ENCODE results near the gene CGREF1. TPM values are rescaled to one million over a fixed set of nuclear protein-coding genes. Genes with fewer than 3 reads are reported as not detected.

Gene CGREF1
- total and polyA plus RNA-seq, 2 donors (not counting 1 experiment from before 2014, with no cell fraction given), result not detected

- no peak overlapping the region for H3K27ac Mint-ChIP-seq
- CTCF ChIA-PET, result interaction anchor here (1.0 to 8.8 kb wide), 2 partner anchors 11 to 178 kb away, joined by 4 to 143 read pairs; partner anchors contain the start of gene TRIM54
- 100% methylated on average over 2 of the region's 5 CpGs for WGBS (ENCODE audit: insufficient coverage)
Observed at GRCh38 chr2:27102329-27102728, 16.6 kb downstream of the CGREF1 start.

GRCh38 chr2:27100036-27100435, 18.9 kb downstream of the CGREF1 start:
- Histone ChIP-seq H3K27ac (ENCODE audit: low read length in 2 of 2) (no peak overlapping the region), H4K20me1 (ENCODE audit: control insufficient read depth, insufficient read depth, low read length, poor library complexity, severe bottlenecking) (no peaks in the 10 kb centered on the region), H3K36me3 (replicated peaks in 1 of 2; ENCODE audit: control extremely low read depth in 1 of 2, control insufficient read depth in 1 of 2, extremely low read depth in 1 of 2, insufficient read depth in 2 of 2, low read length in 1 of 2) (no peaks in the 10 kb centered on the region), H3K9ac (ENCODE audit: low read length) (no peak overlapping the region), H2AFZ (ENCODE audit: insufficient read depth, low read depth, low read length, poor library complexity, severe bottlenecking) (no peak overlapping the region), H3K4me1 (ENCODE audit: control insufficient read depth in 2 of 2, insufficient read depth in 2 of 2, low read length in 2 of 2) (peaks cover 6 to 9% of the 10 kb centered on the region in 2 donors), H3K9me3 (ENCODE audit: control extremely low read depth in 1 of 3, control insufficient read depth in 2 of 3, insufficient read depth in 1 of 3, low read length in 2 of 3) (no peaks in the 10 kb centered on the region), H3K79me2 (ENCODE audit: control insufficient read depth, insufficient read depth, low read length) (no peaks in the 10 kb centered on the region), H3K4me2 (replicated peaks; ENCODE audit: low read depth, low read length, poor library complexity, severe bottlenecking) (no peak overlapping the region), H3K27me3 (replicated peaks in 1 of 4; ENCODE audit: control extremely low read depth in 1 of 4, control insufficient read depth in 3 of 4, insufficient read depth in 4 of 4, low read length in 3 of 4) (no peaks in the 10 kb centered on the region), H3K4me3 (ENCODE audit: control extremely low read depth in 1 of 5, extremely low read depth in 1 of 5, insufficient read depth in 1 of 5, low read depth in 2 of 5, low read length in 4 of 5) (no peak overlapping the region)
- ATAC-seq (ENCODE audit: low read depth) (no peak), DNase-seq (no peak)
- Mint-ChIP-seq H3K27ac (no peak overlapping the region), H3K9me3 (ENCODE audit: insufficient read depth) (no peaks in the 10 kb centered on the region), H3K4me1 (peaks cover 11% of the 10 kb centered on the region), H3K4me3 (no peak overlapping the region), H3K27me3 (peaks cover 4% of the 10 kb centered on the region)
- WGBS (ENCODE audit: insufficient coverage), result 94% methylated on average over 10 of the region's 10 CpGs
- TF ChIP-seq CTCF (IDR thresholded peaks at IDR 0.05), result no peak
- TF ChIP-seq EZH2 (IDR thresholded peaks at IDR 0.05; ENCODE audit: borderline replicate concordance, insufficient read depth, low read depth, low read length, poor library complexity, severe bottlenecking), result no peak
- CTCF ChIA-PET, result interaction anchor here (1.0 to 8.8 kb wide), 6 partner anchors 12 to 204 kb away, joined by 3 to 143 read pairs (median 26); partner anchors contain the start of genes CAD and TRIM54
- POLR2A ChIA-PET, result no interaction called here
- intact Hi-C loops (cut with micrococcal nuclease), result no loop called here

More at GRCh38 chr2:27102329-27102728, 16.6 kb downstream of the CGREF1 start:
- Histone ChIP-seq H3K9ac (ENCODE audit: low read length) (no peak overlapping the region), H3K4me1 (ENCODE audit: control insufficient read depth in 2 of 2, insufficient read depth in 2 of 2, low read length in 2 of 2) (no peaks in the 10 kb centered on the region), H3K36me3 (replicated peaks in 1 of 2; ENCODE audit: control extremely low read depth in 1 of 2, control insufficient read depth in 1 of 2, extremely low read depth in 1 of 2, insufficient read depth in 2 of 2, low read length in 1 of 2) (no peaks in the 10 kb centered on the region), H3K4me2 (replicated peaks; ENCODE audit: low read depth, low read length, poor library complexity, severe bottlenecking) (no peak overlapping the region), H4K20me1 (ENCODE audit: control insufficient read depth, insufficient read depth, low read length, poor library complexity, severe bottlenecking) (no peaks in the 10 kb centered on the region), H3K79me2 (ENCODE audit: control insufficient read depth, insufficient read depth, low read length) (no peaks in the 10 kb centered on the region), H3K4me3 (ENCODE audit: control extremely low read depth in 1 of 5, extremely low read depth in 1 of 5, insufficient read depth in 1 of 5, low read depth in 2 of 5, low read length in 4 of 5) (no peak overlapping the region), H3K27me3 (replicated peaks in 1 of 4; ENCODE audit: control extremely low read depth in 1 of 4, control insufficient read depth in 3 of 4, insufficient read depth in 4 of 4, low read length in 3 of 4) (no peaks in the 10 kb centered on the region), H3K27ac (ENCODE audit: low read length in 2 of 2) (no peak overlapping the region), H2AFZ (ENCODE audit: insufficient read depth, low read depth, low read length, poor library complexity, severe bottlenecking) (no peak overlapping the region), H3K9me3 (ENCODE audit: control extremely low read depth in 1 of 3, control insufficient read depth in 2 of 3, insufficient read depth in 1 of 3, low read length in 2 of 3) (no peaks in the 10 kb centered on the region)
- POLR2A ChIA-PET, result interaction anchor here (0.6 kb wide), 1 partner anchor 24 kb away, joined by 6 read pairs; no protein-coding TSS in a partner anchor
- H3K9me3 Mint-ChIP-seq (ENCODE audit: insufficient read depth), result no peaks in the 10 kb centered on the region
- intact Hi-C loops (cut with micrococcal nuclease), result no loop called here
- H3K4me1 Mint-ChIP-seq, result no peaks in the 10 kb centered on the region
- peaks cover 7% of the 10 kb centered on the region for H3K27me3 Mint-ChIP-seq
- ATAC-seq (ENCODE audit: low read depth), result no peak
- no peak overlapping the region for H3K4me3 Mint-ChIP-seq
- no peak for DNase-seq
- TF ChIP-seq EZH2 (IDR thresholded peaks at IDR 0.05; ENCODE audit: borderline replicate concordance, insufficient read depth, low read depth, low read length, poor library complexity, severe bottlenecking), result no peak
- TF ChIP-seq CTCF (IDR thresholded peaks at IDR 0.05), result no peak
